H1 (cell line): ENCODE results near the gene SLC25A47. TPM values are rescaled to one million over a fixed set of nuclear protein-coding genes. Genes with fewer than 3 reads are reported as not detected.

Experiments
- CTCF ChIA-PET: fragments of 300-600 bp; sonication (Branson Sonifier 250); formaldehyde crosslinking; loops from one replicate; lab custom pipeline; 2021; ENCODE audit not compliant: partially characterized antibody; lab: Charles Lee
- POLR2A ChIA-PET: fragments of 300-600 bp; sonication (Branson Sonifier 250); formaldehyde crosslinking; loops from one replicate; lab custom pipeline; 2021; ENCODE audit warnings: inconsistent platforms; ENCODE audit not compliant: partially characterized antibody; lab: Charles Lee
- DNase-seq, 2 experiments: peaks; one replicate each; pipeline versions ENCODE4 v3.0.0 to v3.0.0-alpha.2; 2010 to 2022; ENCODE audit warnings: low spot score in 2 of 2, low read depth in 1 of 2, mixed read lengths in 1 of 2
- FAIRE-seq: peaks from 2 replicates; lab custom pipeline; 2011; peaks lifted over from hg19 to GRCh38; lab: Jason Lieb, UNC
- H2AFZ ChIP-seq: 2 replicates; pipeline ENCODE4 v1.8.1; 2012; ENCODE audit warnings: low read length, inconsistent platforms
- H2AK5ac ChIP-seq: 2 replicates; pipeline ENCODE4 v1.6.1; 2013; ENCODE audit warnings: low read depth, low read length
- H2BK120ac ChIP-seq: replicated peaks from 2 replicates; pipeline ENCODE3; 2013; ENCODE audit warnings: low read depth, low read length, inconsistent platforms
- H2BK12ac ChIP-seq: 2 replicates; pipeline ENCODE4 v1.6.1; 2013; ENCODE audit warnings: low read depth, low read length
- H2BK15ac ChIP-seq: 2 replicates; pipeline ENCODE4 v1.6.1; 2013; ENCODE audit warnings: low read length
- H2BK20ac ChIP-seq: 2 replicates; pipeline ENCODE4 v1.6.1; 2013; ENCODE audit warnings: low read length
- H2BK5ac ChIP-seq: 2 replicates; pipeline ENCODE4 v1.6.1; 2013; ENCODE audit warnings: low read depth, low read length
- H3K14ac ChIP-seq: 2 replicates; pipeline ENCODE4 v1.6.1; 2013; ENCODE audit warnings: inconsistent platforms; ENCODE audit not compliant: insufficient read length
- H3K18ac ChIP-seq: 2 replicates; pipeline ENCODE4 v1.6.1; 2013; ENCODE audit warnings: low read length; ENCODE audit errors: extremely low read depth
- H3K23ac ChIP-seq: 2 replicates; pipeline ENCODE4 v1.6.1; 2013; ENCODE audit warnings: inconsistent platforms; ENCODE audit not compliant: insufficient read length
- H3K23me2 ChIP-seq: 2 replicates; pipeline ENCODE4 v1.6.1; 2013; ENCODE audit warnings: low read depth, low read length
- H3K27ac ChIP-seq: 2 replicates; pipeline ENCODE4 v1.6.1; 2011; ENCODE audit warnings: low read depth, low read length, inconsistent platforms
- H3K27me3 ChIP-seq, 4 experiments: replicated peaks in 1 of 4; 1 replicate in 1 of 4; 2 replicates in 3 of 4; pipeline versions ENCODE4 v1.6.1 to v1.8.1; 2011 to 2013; ENCODE audit warnings: low read length in 3 of 4, mild to moderate bottlenecking in 3 of 4, inconsistent platforms in 2 of 4, mixed read lengths in 2 of 4, moderate library complexity in 1 of 4; ENCODE audit not compliant: control insufficient read depth in 3 of 4, insufficient read depth in 3 of 4; ENCODE audit errors: extremely low read depth in 1 of 4
- H3K36me3 ChIP-seq, 4 experiments: 2 replicates each; pipeline versions ENCODE4 v1.6.1 to v1.8.1; 2011 to 2013; ENCODE audit warnings: mild to moderate bottlenecking in 4 of 4, low read length in 3 of 4, moderate library complexity in 2 of 4, control low read depth in 1 of 4, inconsistent platforms in 1 of 4; ENCODE audit not compliant: insufficient read depth in 4 of 4, control insufficient read depth in 2 of 4
- H3K4ac ChIP-seq: replicated peaks from 2 replicates; pipeline ENCODE3; 2013; ENCODE audit warnings: low read length, low read depth, mixed read lengths, inconsistent platforms; ENCODE audit not compliant: insufficient read length
- H3K4me1 ChIP-seq, 4 experiments: replicated peaks in 1 of 4; 1 replicate in 1 of 4; 2 replicates in 3 of 4; pipeline versions ENCODE4 v1.6.1 to v1.8.1; 2011 to 2013; ENCODE audit warnings: low read length in 3 of 4, inconsistent platforms in 2 of 4, mixed read lengths in 1 of 4; ENCODE audit not compliant: insufficient read depth in 4 of 4, control insufficient read depth in 3 of 4
- H3K4me2 ChIP-seq, 2 experiments: 2 replicates each; pipeline versions ENCODE4 v1.6.1 to v1.8.1; 2011 to 2013; ENCODE audit warnings: low read depth in 2 of 2, low read length in 2 of 2, control low read depth in 1 of 2, inconsistent platforms in 1 of 2, mild to moderate bottlenecking in 1 of 2; ENCODE audit not compliant: insufficient read depth in 1 of 2
- H3K4me3 ChIP-seq, 4 experiments: fragments of 200-600, 300-600 bp in 1 of 4; sonication (generic), shearing (Covaris generic), sonication (Bioruptor Twin) in 1 of 4; 2 replicates each; pipeline versions ENCODE4 v1.5.1 to v1.8.1; 2011 to 2016; ENCODE audit warnings: low read length in 4 of 4, low read depth in 3 of 4, control low read depth in 2 of 4, inconsistent platforms in 2 of 4, mild to moderate bottlenecking in 2 of 4, mixed read lengths in 1 of 4, moderate library complexity in 1 of 4; ENCODE audit not compliant: insufficient read depth in 2 of 4; ENCODE audit errors: extremely low read depth in 1 of 4
- H3K56ac ChIP-seq: replicated peaks from 2 replicates; pipeline ENCODE3; 2013; ENCODE audit warnings: low read depth, mild to moderate bottlenecking, mixed read lengths, low read length, inconsistent platforms; ENCODE audit not compliant: insufficient read length
- H3K79me1 ChIP-seq: 2 replicates; pipeline ENCODE4 v1.6.1; 2013; ENCODE audit warnings: low read depth, low read length, control low read depth
- H3K79me2 ChIP-seq, 2 experiments: 2 replicates each; pipeline versions ENCODE4 v1.6.1 to v1.8.1; 2012 to 2013; ENCODE audit warnings: low read length in 2 of 2, mild to moderate bottlenecking in 2 of 2, inconsistent platforms in 1 of 2; ENCODE audit not compliant: insufficient read depth in 2 of 2, control insufficient read depth in 1 of 2
- H3K9ac ChIP-seq, 4 experiments: replicated peaks in 1 of 4; 1 replicate in 1 of 4; 2 replicates in 3 of 4; pipeline versions ENCODE4 v1.6.1 to v1.8.1; 2011 to 2013; ENCODE audit warnings: low read depth in 3 of 4, low read length in 3 of 4, control low read depth in 2 of 4, mild to moderate bottlenecking in 2 of 4, moderate library complexity in 2 of 4, inconsistent platforms in 1 of 4; ENCODE audit errors: extremely low read depth in 1 of 4
- H3K9me3 ChIP-seq, 2 experiments: 2 replicates each; pipeline versions ENCODE4 v1.6.1 to v1.8.1; 2012 to 2013; ENCODE audit warnings: mild to moderate bottlenecking in 2 of 2, moderate library complexity in 2 of 2, control low read depth in 1 of 2, inconsistent platforms in 1 of 2, low read depth in 1 of 2, low read length in 1 of 2, mixed read lengths in 1 of 2; ENCODE audit not compliant: insufficient read depth in 2 of 2
- H4K20me1 ChIP-seq, 2 experiments: replicated peaks in 1 of 2; 2 replicates each; pipeline versions ENCODE3 to v1.8.1; 2011 to 2013; ENCODE audit warnings: inconsistent platforms in 2 of 2, low read length in 2 of 2, mild to moderate bottlenecking in 1 of 2; ENCODE audit not compliant: insufficient read depth in 2 of 2, control insufficient read depth in 1 of 2
- H4K5ac ChIP-seq: 2 replicates; pipeline ENCODE4 v1.6.1; 2013; ENCODE audit warnings: low read length, low read depth, mixed read lengths, inconsistent platforms; ENCODE audit not compliant: insufficient read length
- H4K8ac ChIP-seq: 2 replicates; pipeline ENCODE4 v1.8.0; 2013; ENCODE audit warnings: mild to moderate bottlenecking, moderate library complexity, low read length, inconsistent platforms; ENCODE audit not compliant: insufficient read depth; ENCODE audit errors: extremely low read depth
- H4K91ac ChIP-seq: replicated peaks from 2 replicates; pipeline ENCODE3; 2013; ENCODE audit warnings: low read length, mixed read lengths, inconsistent platforms; ENCODE audit not compliant: insufficient read length
- ASH2L ChIP-seq: fragments of 200-600, 300-600 bp; sonication (generic); IDR thresholded peaks from one replicate; pipeline ENCODE4 v1.7.1; 2017; ENCODE audit warnings: low read length
- CBX5 ChIP-seq: fragments of 300-800, 300-1000 bp; sonication (generic); IDR thresholded peaks from 2 replicates; pipeline ENCODE4 v1.7.1; 2016; ENCODE audit warnings: antibody characterized with exemption, low read length, low read depth
- CEBPB ChIP-seq: IDR thresholded peaks from 2 replicates; pipeline ENCODE4 v1.6.1; 2012; ENCODE audit warnings: low read depth, low read length
- CREB1 ChIP-seq: IDR thresholded peaks from 2 replicates; pipeline ENCODE4 v1.6.1; 2012; ENCODE audit warnings: inconsistent platforms
- EZH2 ChIP-seq: fragments of 200-600 bp; sonication (generic); IDR thresholded peaks from 2 replicates; pipeline ENCODE4 v1.7.1; 2012; ENCODE audit warnings: low read depth, mild to moderate bottlenecking, moderate library complexity, low read length, inconsistent platforms; ENCODE audit not compliant: severe bottlenecking
- HDAC2 ChIP-seq, 2 experiments: fragments of 300-600 bp in 1 of 2; sonication (generic) in 1 of 2; IDR thresholded peaks; 2 replicates each; pipeline ENCODE4 v1.6.1; 2011 to 2012; ENCODE audit warnings: low read depth in 2 of 2, low read length in 2 of 2, mild to moderate bottlenecking in 2 of 2, moderate library complexity in 2 of 2, borderline replicate concordance in 1 of 2, inconsistent platforms in 1 of 2
- KDM5A ChIP-seq: fragments of 200-600 bp; IDR thresholded peaks from 2 replicates; pipeline ENCODE4 v1.7.1; 2012; ENCODE audit warnings: mild to moderate bottlenecking, low read length, inconsistent platforms, mixed read lengths
- RNF2 ChIP-seq: fragments of 200-900, 300-1000 bp; sonication (generic); IDR thresholded peaks from 2 replicates; pipeline ENCODE4 v1.7.1; 2016; ENCODE audit warnings: borderline replicate concordance, low read depth, mild to moderate bottlenecking, antibody characterized with exemption, low read length; ENCODE audit not compliant: poor library complexity, severe bottlenecking; ENCODE audit errors: missing control alignments
- SAP30 ChIP-seq: fragments of 300-600 bp; sonication (generic); IDR thresholded peaks from 2 replicates; pipeline ENCODE4 v1.7.1; 2012; ENCODE audit warnings: low read length, moderate library complexity, mild to moderate bottlenecking, inconsistent platforms; ENCODE audit not compliant: insufficient read depth, insufficient replicate concordance
- SP1 ChIP-seq: IDR thresholded peaks from 2 replicates; pipeline ENCODE4 v1.6.1; 2011; ENCODE audit warnings: low read depth, low read length
- SP2 ChIP-seq: IDR thresholded peaks from 2 replicates; pipeline ENCODE4 v1.6.1; 2012; ENCODE audit warnings: mild to moderate bottlenecking, low read length, inconsistent platforms
- SP4 ChIP-seq: IDR thresholded peaks from 2 replicates; pipeline ENCODE4 v1.6.1; 2012; ENCODE audit warnings: low read length, inconsistent platforms
- TCF12 ChIP-seq: IDR thresholded peaks from 2 replicates; pipeline ENCODE4 v1.6.1; 2011; ENCODE audit warnings: low read depth, mild to moderate bottlenecking, low read length
- YY1 ChIP-seq: IDR thresholded peaks from 2 replicates; pipeline ENCODE4 v1.6.1; 2011; ENCODE audit warnings: low read depth, mild to moderate bottlenecking, low read length
- WGBS, 2 experiments: shearing (Covaris generic) in 1 of 2; methylation state at CpG; one replicate each; pipeline versions ENCODE4 v1.1.6 to v1.1.7; 2013 to 2015; ENCODE audit warnings: low lambda C conversion rate in 2 of 2, mixed read lengths in 2 of 2, inconsistent platforms in 1 of 2, low coverage in 1 of 2, missing lambda C conversion rate in 1 of 2; ENCODE audit not compliant: insufficient replicate concordance in 2 of 2, insufficient coverage in 1 of 2, insufficient read length in 1 of 2; ENCODE audit errors: extremely low coverage in 1 of 2, missing lambda C conversion rate in 1 of 2; 5-methylcytosine and 5-hydroxymethylcytosine counted together
- polyA plus RNA-seq, 7 experiments: library from polyadenylated mRNA; depleted of rRNA in 3 of 7; stranded (reverse) in 5 of 7; unstranded in 2 of 7; fragments of >200 nt in 5 of 7; fragments of 200-250 nt in 2 of 7; gene quantifications; 1 replicate in 5 of 7; 2 replicates in 1 of 7; 4 replicates in 1 of 7; pipeline versions ENCODE4 v1.2.1 to v1.2.3, GENCODE V29; 2011 to 2013; ENCODE audit warnings: missing spikeins in 2 of 7, mixed read lengths in 2 of 7
- total RNA-seq: library from RNA; stranded (reverse); fragmentation: NEBNext Ultra II Directional; extraction: Animal tissue kit (Norgen Biotek cat#: 25700); gene quantifications from 2 replicates; pipeline ENCODE4 v1.2.1, GENCODE V29; 2021

The SLC25A47 gene
- total and polyA plus RNA-seq, 2 of the 8 experiments (the other 6 are each of a cell fraction or from before 2014, with no cell fraction given) = not detected

GRCh38 chr14:100334904-100335303 lies 11.8 kb downstream of the SLC25A47 start:
- Histone ChIP-seq H4K20me1 (peaks cover 0 to 4% of the 10 kb centered on the region in 2 experiments), H3K23me2 (no peaks in the 10 kb centered on the region), H2AK5ac (no peak overlapping the region), H3K56ac (no peak overlapping the region), H2BK15ac (no peak overlapping the region), H3K79me2 (no peaks in the 10 kb centered on the region), H3K4ac (no peak overlapping the region), H3K4me1 (0 out of 7 replicates have a peak, but pooled peaks cover 0 to 4% (median 0%) of the 10 kb centered on the region in 4 experiments), H3K79me1 (no peaks in the 10 kb centered on the region), H2BK20ac (no peak overlapping the region), H3K9ac (no peak overlapping the region), H3K4me2 (no peak overlapping the region), H3K27me3 (no peaks in the 10 kb centered on the region), H2BK12ac (no peak overlapping the region; the same call in 1 of the 2 replicates), H4K91ac (no peak overlapping the region), H2AFZ (no peak overlapping the region), H4K8ac (no peak overlapping the region), H3K9me3 (no peaks in the 10 kb centered on the region), H3K14ac (no peak overlapping the region), H3K23ac (no peak overlapping the region), H2BK120ac (no peak overlapping the region), H4K5ac (no peak overlapping the region), H2BK5ac (no peak overlapping the region), H3K18ac (no peak overlapping the region), H3K36me3 (peaks cover 10 to 47% (median 17%) of the 10 kb centered on the region in 4 experiments; a peak in 6 of 8 replicates), H3K27ac (no peak overlapping the region), H3K4me3 (no peak overlapping the region)
- DNase-seq (no peak), FAIRE-seq (no peak)
- POLR2A ChIA-PET = interaction anchor here (0.8 to 14.6 kb wide), 10 partner anchors 8 to 45 kb away, joined by 3 to 129 read pairs (median 4); a partner anchor contains a TSS
- CTCF ChIA-PET = interaction anchor here (0.8 to 0.9 kb wide), 2 partner anchors 15 to 40 kb away, joined by 4 read pairs; no protein-coding TSS in a partner anchor
- WGBS, 2 experiments = 95% methylated on average over 12 of the region's 12 CpGs; no CpG with 5 or more reads in 1 of the 2 experiments
- TF ChIP-seq KDM5A (no peak), EZH2 (no peak), SP4 (no peak), ASH2L (no peak), CEBPB (no peak), RNF2 (no peak), SP1 (no peak), TCF12 (no peak), CBX5 (no peak), HDAC2 (IDR thresholded peaks at IDR 0.05; ENCODE audit: borderline replicate concordance in 1 of 2, low read depth in 2 of 2, low read length in 2 of 2) (no peak), YY1 (no peak), SP2 (no peak), CREB1 (no peak), SAP30 (no peak)
